ENCODE measurements around the gene BIN1.

The BIN1 gene

GRCh38 chr2:127059559-127059958, 47.4 kb downstream of the BIN1 start:
- no peak for DNase-seq (ENCODE audit: low read depth, low spot score)
- in situ Hi-C loops (cut with HindIII; ENCODE audit: low sequenced_read_pairs): no loop called here
- no peak overlapping the region for H3K4me3 ChIP-seq (ENCODE audit: low read depth, low read length)
- TF ChIP-seq CTCF (IDR thresholded peaks at IDR 0.05; ENCODE audit: low read depth, low read length): no peak

GRCh38 chr2:127058954-127059252, 48.1 kb downstream of the BIN1 start:
- no peak for DNase-seq (ENCODE audit: low read depth, low spot score)
- no peak for TF ChIP-seq CTCF (IDR thresholded peaks at IDR 0.05; ENCODE audit: low read depth, low read length)
- H3K4me3 ChIP-seq (ENCODE audit: low read depth, low read length): no peak overlapping the region
- in situ Hi-C loops (cut with HindIII; ENCODE audit: low sequenced_read_pairs): no loop called here

GRCh38 chr2:127058246-127058953, 48.6 kb downstream of the BIN1 start:
- no peak for DNase-seq (ENCODE audit: low read depth, low spot score)
- no peak for TF ChIP-seq CTCF (IDR thresholded peaks at IDR 0.05; ENCODE audit: low read depth, low read length)
- H3K4me3 ChIP-seq (ENCODE audit: low read depth, low read length): no peak overlapping the region
- in situ Hi-C loops (cut with HindIII; ENCODE audit: low sequenced_read_pairs): no loop called here

GRCh38 chr2:127057371-127058245, 49.3 kb downstream of the BIN1 start:
- no peak for TF ChIP-seq CTCF (IDR thresholded peaks at IDR 0.05; ENCODE audit: low read depth, low read length)
- no peak for DNase-seq (ENCODE audit: low read depth, low spot score)
- in situ Hi-C loops (cut with HindIII; ENCODE audit: low sequenced_read_pairs): no loop called here
- no peak overlapping the region for H3K4me3 ChIP-seq (ENCODE audit: low read depth, low read length)

- no peak overlapping the region for H3K4me3 ChIP-seq (ENCODE audit: low read depth, low read length)
- TF ChIP-seq CTCF (IDR thresholded peaks at IDR 0.05; ENCODE audit: low read depth, low read length): no peak
- DNase-seq (ENCODE audit: low read depth, low spot score): no peak
- in situ Hi-C loops (cut with HindIII; ENCODE audit: low sequenced_read_pairs): no loop called here
These were observed 50.2 kb downstream of the BIN1 start for GRCh38 chr2:127056631-127057370.

GRCh38 chr2:127056086-127056485, 50.9 kb downstream of the BIN1 start:
- no peak overlapping the region for H3K4me3 ChIP-seq (ENCODE audit: low read depth, low read length)
- in situ Hi-C loops (cut with HindIII; ENCODE audit: low sequenced_read_pairs): no loop called here
- TF ChIP-seq CTCF (IDR thresholded peaks at IDR 0.05; ENCODE audit: low read depth, low read length): no peak

More at GRCh38 chr2:127056086-127056485, 50.9 kb downstream of the BIN1 start:
- DNase-seq (ENCODE audit: low read depth, low spot score): no peak

Data from astrocyte of the spinal cord (primary cell).